Adrenal gland (tissue), 12 donors: ENCODE measurements around the gene KATNIP. TPM values are rescaled to one million over a fixed set of nuclear protein-coding genes. Genes with fewer than 3 reads are reported as not detected.
A peak's percentile ranks its signal among the peaks of the same experiment; 100 is the strongest.

ENCODE experiments used
- DNase-seq, 7 donors: peaks; one replicate each; pipeline ENCODE4 v3.0.0-alpha.2; 2019 to 2020
- H3K27ac ChIP-seq, 5 donors: fragments of 200-600 bp; sonication (generic) in 4 of 5; 1 replicate in 3 of 5; 2 replicates in 2 of 5; pipeline versions ENCODE4 v1.5.1 to v1.8.0; 2016 to 2020; ENCODE audit warnings: mild to moderate bottlenecking in 1 of 5
- H3K27me3 ChIP-seq: fragments of 200-600 bp; 2 replicates; pipeline ENCODE4 v1.8.0; 2021
- H3K36me3 ChIP-seq, 2 donors: fragments of 200-600 bp; replicated peaks in 1 of 2; 1 replicate in 1 of 2; 2 replicates in 1 of 2; pipeline versions ENCODE4 v1.5.1 to v1.8.0; 2018 to 2022
- H3K4me1 ChIP-seq, 2 donors: fragments of 200-600 bp; replicated peaks in 1 of 2; 1 replicate in 1 of 2; 2 replicates in 1 of 2; pipeline versions ENCODE4 v1.5.1 to v1.8.0; 2018 to 2021
- H3K4me3 ChIP-seq, 4 donors: fragments of 200-600 bp; sonication (generic) in 3 of 4; one replicate each; pipeline ENCODE4 v1.5.1; 2016 to 2018
- H3K9me3 ChIP-seq, 3 donors: fragments of 200-600 bp; sonication (generic) in 1 of 3; replicated peaks in 1 of 3; 1 replicate in 2 of 3; 2 replicates in 1 of 3; pipeline versions ENCODE4 v1.5.1 to v1.8.0; 2016 to 2021
- CTCF ChIP-seq, 6 experiments: fragments of 450-650 bp in 4 of 6; fragments of 200-600 bp in 2 of 6; sonication (generic) in 1 of 6; IDR thresholded peaks; 1 replicate in 5 of 6; 2 replicates in 1 of 6; pipeline versions ENCODE4 v1.5.1 to v1.8.0; 2016 to 2021; ENCODE audit warnings: antibody characterized with exemption in 6 of 6, mild to moderate bottlenecking in 2 of 6, moderate library complexity in 1 of 6
- POLR2A ChIP-seq, 2 donors: fragments of 450-650 bp; IDR thresholded peaks; one replicate each; pipeline ENCODE4 v1.6.1; 2017; ENCODE audit warnings: antibody characterized with exemption in 2 of 2, mild to moderate bottlenecking in 2 of 2, moderate library complexity in 1 of 2
- WGBS, 4 donors: extraction: QIAGEN DNeasy Blood & Tissue Kit in 2 of 4; methylation state at CpG; one replicate each; pipeline versions ENCODE4 v1.1.5 to v1.1.7; 2013 to 2017; 5-methylcytosine and 5-hydroxymethylcytosine counted together
- intact Hi-C, 2 donors: fragments of 100-400 bp; cut with DNase I; formaldehyde crosslinking; loops; one replicate each; pipeline versions ENCODE4 v1.14.1 to v1.15.0; 2022 to 2023
- polyA plus RNA-seq, 3 donors: library from polyadenylated mRNA; stranded (reverse); fragments of 200-250 nt in 2 of 3; fragments of 350-450 nt in 1 of 3; fragmentation: Illumina TruSeq in 1 of 3; extraction: RNeasy Lipid Tissue Mini Kit (QIAGEN cat#74804) in 1 of 3; gene quantifications; one replicate each; pipeline ENCODE4 v1.2.3, GENCODE V29; 2013 to 2014
- total RNA-seq, 9 donors: library from RNA; depleted of rRNA in 4 of 9; stranded (reverse); fragments of >200 nt in 4 of 9; fragments of 120-200 nt in 1 of 9; fragmentation: NEBNext Ultra II Directional in 1 of 9; extraction: Animal tissue kit (Norgen Biotek cat#: 25700) in 1 of 9; gene quantifications; one replicate each; pipeline versions ENCODE4 v1.1.0 to v1.2.4, GENCODE V29; 2013 to 2023
- donor health status: healthy with polysubstance abuse.
- donor health status: Bipolar disorder and iron deficiency.
- donor health status: DM: yes; HTN: yes; CAD: no.
- donor health status: DM: no; HTN: no; CAD: no.
- donor health status: DM: no; HTN: no; CAD: no.
- donor health status: DM: yes; HTN: yes; CAD: no.

The KATNIP gene
- total and polyA plus RNA-seq, 12 donors, result 9.1 to 80.4 (median 16.9) TPM

GRCh38 chr16:27585200-27585599, 35.3 kb downstream of the KATNIP start:
- H3K9me3 ChIP-seq, result no peaks in the 10 kb centered on the region
- H3K36me3 ChIP-seq, result no peaks in the 10 kb centered on the region
- H3K4me3 ChIP-seq, result no peak overlapping the region
- intact Hi-C loops, result no loop called here
- H3K4me1 ChIP-seq, result no peaks in the 10 kb centered on the region
- TF ChIP-seq CTCF (IDR thresholded peaks at IDR 0.05), result no peak
- 93 to 98% (median 97%) methylated on average over 5 of the region's 5 CpGs for WGBS, 4 donors
- no peaks in the 10 kb centered on the region for H3K27me3 ChIP-seq
- no peak for DNase-seq
- H3K27ac ChIP-seq, result no peak overlapping the region

DNA sequence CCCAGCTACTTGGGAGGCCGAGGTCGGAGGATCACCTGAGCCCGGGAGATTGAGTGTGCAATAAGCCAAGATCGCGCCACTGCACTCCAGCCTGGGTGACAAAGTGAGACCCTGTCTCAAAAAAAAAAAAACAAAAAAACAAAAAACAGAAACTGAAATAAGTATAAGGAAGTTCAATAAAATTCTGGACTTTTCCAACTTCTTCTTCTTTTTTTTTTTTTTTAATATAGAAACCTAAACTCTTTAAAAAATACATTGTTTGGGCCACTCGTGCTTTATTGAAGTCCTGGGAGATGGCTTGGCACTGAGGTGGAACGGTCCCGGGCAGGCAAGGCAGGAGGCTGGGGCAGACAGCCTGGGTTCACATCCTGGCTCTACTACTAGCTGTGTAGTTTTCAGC, 36.8 kb downstream of the KATNIP start:
- H3K4me3 ChIP-seq, result no peak overlapping the region
- 77 to 85% (median 82%) methylated on average over 8 of the region's 8 CpGs for WGBS, 4 donors
- H3K4me1 ChIP-seq, result no peaks in the 10 kb centered on the region
- H3K27me3 ChIP-seq, result no peaks in the 10 kb centered on the region
- intact Hi-C loops, result no loop called here
- H3K9me3 ChIP-seq, result no peaks in the 10 kb centered on the region
- TF ChIP-seq CTCF (IDR thresholded peaks at IDR 0.05) (no peak), POLR2A (IDR thresholded peaks at IDR 0.05) (no peak)
- H3K36me3 ChIP-seq, result no peaks in the 10 kb centered on the region
- no peak overlapping the region for H3K27ac ChIP-seq
- no peak for DNase-seq

GRCh38 chr16:27588057-27588456, 38.1 kb downstream of the KATNIP start:
- intact Hi-C loops, result no loop called here
- no peak for TF ChIP-seq POLR2A (IDR thresholded peaks at IDR 0.05)
- TF ChIP-seq CTCF (IDR thresholded peaks at IDR 0.05), result no peak
- DNase-seq, result no peak
- 94 to 99% (median 97%) methylated on average over 3 of the region's 3 CpGs for WGBS, 4 donors
- H3K4me1 ChIP-seq, result no peaks in the 10 kb centered on the region
- no peak overlapping the region for H3K4me3 ChIP-seq
- H3K27ac ChIP-seq, result no peak overlapping the region
- H3K36me3 ChIP-seq, result no peaks in the 10 kb centered on the region
- H3K9me3 ChIP-seq, result no peaks in the 10 kb centered on the region
- no peaks in the 10 kb centered on the region for H3K27me3 ChIP-seq

DNA sequence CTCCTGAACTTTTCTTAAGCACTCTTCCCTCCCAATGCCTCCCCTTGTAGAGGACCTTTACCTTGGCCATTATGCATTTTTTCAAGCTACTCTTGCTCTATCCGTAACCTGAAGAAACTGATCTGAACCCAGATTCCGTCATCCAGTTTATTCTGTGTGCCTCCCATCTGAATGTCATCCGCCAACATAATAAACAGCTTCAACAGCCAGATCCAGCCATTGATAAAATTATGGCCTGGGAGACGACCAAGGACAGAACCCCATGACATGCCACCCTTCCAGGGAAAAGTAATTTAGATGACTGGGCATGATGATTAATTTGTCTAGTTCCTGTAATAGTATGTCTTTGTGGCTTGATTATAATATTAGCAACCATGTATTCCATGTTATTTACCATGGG, 41.9 kb downstream of the KATNIP start:
- H3K4me1 ChIP-seq, result no peaks in the 10 kb centered on the region
- no peak overlapping the region for H3K27ac ChIP-seq
- TF ChIP-seq CTCF (IDR thresholded peaks at IDR 0.05) (no peak), POLR2A (IDR thresholded peaks at IDR 0.05) (no peak)
- no peaks in the 10 kb centered on the region for H3K27me3 ChIP-seq
- 68 to 77% (median 72%) methylated on average over 4 of the region's 4 CpGs for WGBS, 4 donors
- no peaks in the 10 kb centered on the region for H3K9me3 ChIP-seq
- H3K36me3 ChIP-seq, result no peaks in the 10 kb centered on the region
- peak in 1 of 7 donors; percentile 9 for DNase-seq
- H3K4me3 ChIP-seq, result no peak overlapping the region
- intact Hi-C loops, result no loop called here
